GM18499 (cell line): Measurements from ENCODE around the gene ICAM5.

Experiments
- ATAC-seq: cut with Tn5 transposase; IDR thresholded peaks from one replicate; pipeline ENCODE4 v1.9.1; 2021; ENCODE audit warnings: moderate number of reproducible peaks; ENCODE audit not compliant: insufficient read depth, unreplicated experiment

Gene ICAM5

GRCh38 chr19:10338940-10339339 lies 49.2 kb downstream of the ICAM5 start:
- ATAC-seq: no peak

- no peak for ATAC-seq
Observed at GRCh38 chr19:10339380-10339960, 49.7 kb downstream of the ICAM5 start, which contains the start of gene ICAM3. Gene ICAM3, minus strand, starts transcription at chr19:10339624. Its CDS starts 10 bp downstream, at chr19:10339614.

GRCh38 chr19:10339977-10340376 lies 50.2 kb downstream of the ICAM5 start:
- no peak for ATAC-seq

DNA sequence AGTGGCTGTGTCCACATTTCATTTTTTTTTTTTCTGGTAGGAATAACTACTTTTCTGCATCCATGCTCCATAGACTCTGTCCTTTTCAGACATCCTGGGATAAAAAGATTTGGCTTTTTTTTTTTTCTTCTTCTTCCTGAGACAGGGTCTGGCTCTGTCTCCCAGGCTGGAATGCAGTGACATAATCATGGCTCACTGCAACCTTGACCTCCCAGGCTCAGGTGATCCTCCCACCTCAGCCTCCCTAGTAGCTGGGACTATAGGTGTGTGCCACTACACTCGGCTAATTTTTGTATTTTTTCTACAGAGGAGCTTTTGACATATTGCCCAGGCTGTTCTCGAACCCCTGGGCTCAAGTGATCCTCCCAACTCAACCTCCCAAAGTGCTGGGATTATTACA lies 53.7 kb downstream of the ICAM5 start:
- no peak for ATAC-seq

- no peak for ATAC-seq
Observed at GRCh38 chr19:10344780-10345179, 55.0 kb downstream of the ICAM5 start.
